ENCODE data around the gene NR6A1.

- TF ChIP-seq, protein P1, sequence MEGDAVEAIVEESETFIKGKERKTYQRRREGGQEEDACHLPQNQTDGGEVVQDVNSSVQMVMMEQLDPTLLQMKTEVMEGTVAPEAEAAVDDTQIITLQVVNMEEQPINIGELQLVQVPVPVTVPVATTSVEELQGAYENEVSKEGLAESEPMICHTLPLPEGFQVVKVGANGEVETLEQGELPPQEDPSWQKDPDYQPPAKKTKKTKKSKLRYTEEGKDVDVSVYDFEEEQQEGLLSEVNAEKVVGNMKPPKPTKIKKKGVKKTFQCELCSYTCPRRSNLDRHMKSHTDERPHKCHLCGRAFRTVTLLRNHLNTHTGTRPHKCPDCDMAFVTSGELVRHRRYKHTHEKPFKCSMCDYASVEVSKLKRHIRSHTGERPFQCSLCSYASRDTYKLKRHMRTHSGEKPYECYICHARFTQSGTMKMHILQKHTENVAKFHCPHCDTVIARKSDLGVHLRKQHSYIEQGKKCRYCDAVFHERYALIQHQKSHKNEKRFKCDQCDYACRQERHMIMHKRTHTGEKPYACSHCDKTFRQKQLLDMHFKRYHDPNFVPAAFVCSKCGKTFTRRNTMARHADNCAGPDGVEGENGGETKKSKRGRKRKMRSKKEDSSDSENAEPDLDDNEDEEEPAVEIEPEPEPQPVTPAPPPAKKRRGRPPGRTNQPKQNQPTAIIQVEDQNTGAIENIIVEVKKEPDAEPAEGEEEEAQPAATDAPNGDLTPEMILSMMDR (IDR thresholded peaks at IDR 0.05) = no peak
- TF ChIP-seq EP300 (IDR thresholded peaks at IDR 0.05; ENCODE audit: low read depth) (no peak), POLR2A (IDR thresholded peaks at IDR 0.05) (no peak), POLR2AphosphoS5 (IDR thresholded peaks at IDR 0.05) (no peak)
Observed at GRCh38 chr9:124708633-124709291, 62.3 kb downstream of the NR6A1 start.
